GM12801 (cell line): ENCODE data around the gene PPTC7.

Experiments used
- TF ChIP-seq, protein P1 (sequence below): IDR thresholded peaks from one replicate; pipeline ENCODE4 v1.5.1; 2011; ENCODE audit warnings: control low read depth; ENCODE audit not compliant: insufficient read length; ENCODE audit errors: extremely low read depth

PPTC7 gene

DNA sequence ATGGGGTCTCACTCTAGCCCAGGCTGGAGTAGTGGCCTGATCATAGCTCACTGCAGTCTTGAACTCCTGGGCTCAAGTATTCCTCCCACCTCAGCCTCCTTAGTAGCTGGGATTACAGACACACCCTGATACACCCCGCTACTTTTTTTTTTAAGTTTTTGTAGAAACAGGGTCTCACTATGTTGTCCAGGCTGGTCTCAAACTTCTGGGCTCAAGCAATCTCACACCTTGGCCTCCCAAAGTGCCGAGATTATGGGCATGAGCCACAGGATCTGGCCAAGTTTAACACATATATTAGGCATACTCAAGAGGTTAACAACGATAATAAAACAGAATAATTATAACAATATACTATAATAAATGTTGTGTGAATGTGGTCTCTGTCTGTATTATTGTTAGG is 25.8 kb downstream of the PPTC7 start:
- TF ChIP-seq, protein P1, sequence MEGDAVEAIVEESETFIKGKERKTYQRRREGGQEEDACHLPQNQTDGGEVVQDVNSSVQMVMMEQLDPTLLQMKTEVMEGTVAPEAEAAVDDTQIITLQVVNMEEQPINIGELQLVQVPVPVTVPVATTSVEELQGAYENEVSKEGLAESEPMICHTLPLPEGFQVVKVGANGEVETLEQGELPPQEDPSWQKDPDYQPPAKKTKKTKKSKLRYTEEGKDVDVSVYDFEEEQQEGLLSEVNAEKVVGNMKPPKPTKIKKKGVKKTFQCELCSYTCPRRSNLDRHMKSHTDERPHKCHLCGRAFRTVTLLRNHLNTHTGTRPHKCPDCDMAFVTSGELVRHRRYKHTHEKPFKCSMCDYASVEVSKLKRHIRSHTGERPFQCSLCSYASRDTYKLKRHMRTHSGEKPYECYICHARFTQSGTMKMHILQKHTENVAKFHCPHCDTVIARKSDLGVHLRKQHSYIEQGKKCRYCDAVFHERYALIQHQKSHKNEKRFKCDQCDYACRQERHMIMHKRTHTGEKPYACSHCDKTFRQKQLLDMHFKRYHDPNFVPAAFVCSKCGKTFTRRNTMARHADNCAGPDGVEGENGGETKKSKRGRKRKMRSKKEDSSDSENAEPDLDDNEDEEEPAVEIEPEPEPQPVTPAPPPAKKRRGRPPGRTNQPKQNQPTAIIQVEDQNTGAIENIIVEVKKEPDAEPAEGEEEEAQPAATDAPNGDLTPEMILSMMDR: no peak

DNA sequence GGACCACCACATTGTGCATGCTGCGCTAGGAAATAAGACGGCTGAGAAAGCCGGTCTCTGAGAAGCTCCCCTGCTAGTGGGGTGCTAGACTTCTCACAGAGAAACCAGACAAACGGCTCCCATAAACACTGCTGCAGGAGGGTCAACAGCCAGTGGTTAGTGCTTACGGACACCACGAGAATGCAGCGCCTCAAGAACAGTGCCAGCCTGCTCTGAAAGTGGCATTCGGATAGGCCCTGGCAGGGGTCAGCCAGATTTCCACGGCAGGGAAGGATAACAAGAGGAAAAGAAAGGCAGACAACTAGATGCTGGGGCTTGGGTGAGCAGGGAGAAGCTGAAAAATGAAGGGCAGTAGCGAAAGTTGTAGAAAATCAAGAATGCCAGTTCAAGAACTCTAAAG is 26.4 kb downstream of the PPTC7 start:
- TF ChIP-seq, protein P1: no peak

DNA sequence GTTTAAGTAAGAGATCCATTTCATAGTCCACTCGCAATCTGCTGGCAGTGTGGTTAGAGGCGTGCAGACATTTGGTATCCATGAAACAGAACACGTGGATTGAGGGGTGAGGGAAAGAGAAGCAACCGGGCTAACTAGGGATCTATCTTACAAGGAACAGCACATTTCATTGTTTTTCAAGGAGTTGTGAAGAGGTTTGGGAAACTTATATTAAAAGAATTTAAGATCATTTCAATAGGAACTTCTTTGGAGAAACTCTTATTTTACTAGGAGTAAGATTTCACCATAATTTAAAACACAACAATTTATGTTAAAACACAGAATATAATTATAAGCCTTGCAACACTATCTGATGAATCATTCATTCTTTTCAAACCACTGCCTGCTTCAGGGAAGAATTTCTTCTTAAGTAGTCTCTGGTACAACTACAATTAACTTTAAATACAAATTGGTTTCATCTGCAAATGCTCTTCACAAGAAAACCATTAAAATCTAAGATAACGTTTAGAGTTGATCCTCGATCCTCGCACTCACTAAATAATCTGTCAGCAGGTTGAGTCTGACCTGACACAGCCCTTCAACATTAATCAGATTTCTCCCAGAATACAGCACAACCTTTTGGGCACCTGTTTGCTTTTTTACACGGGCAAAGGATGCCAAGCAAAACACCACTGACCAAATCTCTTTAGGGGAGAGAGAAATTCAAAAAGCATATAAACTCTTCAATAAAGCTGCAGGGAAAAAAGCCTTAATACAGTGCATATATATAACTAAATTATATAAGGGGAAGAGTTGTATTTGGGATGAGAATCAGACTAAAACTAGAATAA is 27.3 kb downstream of the PPTC7 start:
- TF ChIP-seq, protein P1: no peak

DNA sequence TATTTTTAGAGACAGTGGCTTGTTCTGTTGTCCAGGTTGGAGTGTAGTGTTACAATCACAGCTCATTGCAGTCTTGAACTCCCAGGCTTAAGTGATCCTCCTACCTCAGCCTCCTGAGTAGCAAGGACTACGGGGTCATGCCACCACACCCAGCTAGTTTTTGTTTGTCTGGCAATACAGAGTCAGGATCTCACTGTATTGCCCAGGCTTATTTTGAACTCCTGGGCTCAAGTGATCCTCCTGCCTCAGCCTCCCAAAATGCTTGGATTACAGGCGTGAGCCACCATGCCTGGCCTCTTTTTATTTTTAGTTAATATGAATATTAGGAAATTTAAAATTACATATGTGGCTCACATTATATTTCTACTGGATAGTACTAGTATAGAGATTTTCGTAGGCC is 28.9 kb downstream of the PPTC7 start:
- TF ChIP-seq, protein P1: no peak

DNA sequence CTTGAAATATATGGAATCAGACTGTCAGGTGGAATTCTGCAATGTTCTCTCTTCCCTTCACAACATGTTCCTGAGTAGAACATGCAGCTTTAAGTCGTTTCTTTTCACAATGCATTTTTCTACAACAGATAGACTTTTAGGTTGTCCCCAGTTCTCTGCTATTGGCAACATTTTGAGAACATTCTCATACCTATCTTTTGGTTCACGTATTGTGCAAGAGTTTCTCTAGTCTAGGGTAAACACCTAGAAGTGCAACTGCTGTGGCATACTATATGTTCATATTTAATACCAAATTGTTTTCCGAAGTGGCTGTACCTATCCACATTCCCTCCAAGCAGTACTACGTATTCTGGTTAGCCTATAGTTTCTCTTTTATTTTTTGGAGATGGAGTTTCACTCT is 32.1 kb downstream of the PPTC7 start:
- TF ChIP-seq, protein P1: no peak

DNA sequence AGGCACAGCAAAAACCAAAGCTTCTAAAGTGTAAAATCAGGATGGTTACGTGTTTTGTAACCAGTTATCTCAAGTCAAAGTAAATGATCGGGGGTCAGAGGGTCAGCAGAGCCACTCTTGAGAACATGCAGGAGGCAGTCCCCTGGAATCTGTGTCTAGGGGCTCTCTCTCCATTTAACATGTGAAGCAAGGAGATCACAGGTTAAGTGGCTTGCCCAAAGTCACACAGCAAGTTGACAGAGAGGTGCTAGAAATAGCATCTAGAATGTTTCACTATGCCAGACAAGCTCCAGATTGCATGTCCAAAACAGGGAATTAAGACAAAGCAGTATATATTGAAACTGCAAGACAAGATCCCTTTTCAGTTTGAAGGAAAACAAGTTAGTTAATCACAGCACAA is 33.4 kb downstream of the PPTC7 start:
- TF ChIP-seq, protein P1: no peak

DNA sequence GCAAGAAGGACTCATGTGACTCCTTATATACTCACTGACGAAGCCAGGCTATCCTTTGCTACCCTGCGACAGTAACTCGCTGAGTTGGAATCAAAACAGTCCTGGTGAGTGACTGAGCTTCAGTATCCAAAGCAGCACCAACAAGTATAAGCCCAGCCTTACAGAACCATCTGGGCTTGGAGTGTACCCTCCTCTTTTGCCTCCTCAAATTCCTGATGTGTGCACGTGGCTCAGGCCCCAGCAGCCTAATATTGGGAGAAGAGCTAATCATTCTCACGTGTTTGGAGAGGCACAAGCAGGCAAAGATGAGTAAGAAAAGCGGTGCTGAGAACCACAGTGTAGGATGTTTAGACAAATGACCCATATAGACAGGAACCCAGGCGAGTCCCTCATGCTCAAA is 34.4 kb downstream of the PPTC7 start:
- TF ChIP-seq, protein P1: no peak

DNA sequence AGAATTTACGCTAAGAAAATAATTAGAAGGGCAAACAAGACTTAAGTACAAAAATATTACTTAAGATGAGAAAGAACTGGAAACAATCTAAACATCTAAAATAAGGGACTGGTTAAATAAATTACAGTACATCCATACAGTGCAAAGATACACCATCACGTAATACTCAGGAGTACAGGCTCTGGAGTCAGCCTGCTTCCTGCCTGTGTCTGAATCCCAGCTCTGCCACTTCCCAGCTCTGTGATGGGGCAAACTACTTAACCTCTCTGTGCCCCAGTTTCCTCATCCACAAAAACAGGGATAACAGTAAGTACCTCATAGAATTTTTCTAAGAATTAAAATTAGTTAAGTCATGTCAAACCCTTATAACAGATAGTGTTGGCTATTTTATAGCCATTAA is 36.0 kb downstream of the PPTC7 start:
- TF ChIP-seq, protein P1: no peak
